GM12872 (cell line): Measurements from ENCODE around the gene RABEP1.

Experiments used
- CTCF ChIP-seq: IDR thresholded peaks from 3 replicates; pipeline ENCODE4 v1.5.1; 2011; ENCODE audit warnings: low read depth, mild to moderate bottlenecking, low read length, moderate library complexity; ENCODE audit not compliant: insufficient read depth

Gene RABEP1

GRCh38 chr17:5325851-5326250 is 43.8 kb downstream of the RABEP1 start:
- no peak for TF ChIP-seq CTCF

GRCh38 chr17:5329784-5330557 is 47.9 kb downstream of the RABEP1 start:
- no peak for TF ChIP-seq CTCF

- no peak for TF ChIP-seq CTCF
Measured at GRCh38 chr17:5330981-5331380, 48.9 kb downstream of the RABEP1 start.

GRCh38 chr17:5331506-5331905 is 49.4 kb downstream of the RABEP1 start:
- TF ChIP-seq CTCF: no peak

GRCh38 chr17:5344914-5345313 is 62.8 kb downstream of the RABEP1 start:
- no peak for TF ChIP-seq CTCF

- no peak for TF ChIP-seq CTCF
Measured at GRCh38 chr17:5352681-5353289, 70.7 kb downstream of the RABEP1 start.

GRCh38 chr17:5354310-5354709 is 72.2 kb downstream of the RABEP1 start:
- no peak for TF ChIP-seq CTCF
